Glutamatergic neuron (in vitro differentiated cells): ENCODE results near the gene EIF4EBP2. TPM values are rescaled to one million over a fixed set of nuclear protein-coding genes. Genes with fewer than 3 reads are reported as not detected.

Experiments
- DNase-seq: peaks from one replicate; pipeline ENCODE4 v3.0.0; 2022
- H3K27ac Mint-ChIP-seq: one replicate; pipeline ENCODE4 v1.8.0; 2020; ENCODE audit warnings: mild to moderate bottlenecking, mixed read lengths, inconsistent platforms; ENCODE audit not compliant: unreplicated experiment
- H3K27me3 Mint-ChIP-seq: one replicate; pipeline ENCODE4 v1.8.0; 2020; ENCODE audit warnings: mild to moderate bottlenecking, moderate library complexity, mixed read lengths, inconsistent platforms; ENCODE audit not compliant: unreplicated experiment
- H3K36me3 Mint-ChIP-seq: one replicate; pipeline ENCODE4 v1.8.0; 2020; ENCODE audit warnings: mild to moderate bottlenecking, mixed read lengths, inconsistent platforms; ENCODE audit not compliant: unreplicated experiment
- H3K4me1 Mint-ChIP-seq: one replicate; pipeline ENCODE4 v1.8.0; 2020; ENCODE audit warnings: mild to moderate bottlenecking, low read depth, mixed read lengths, inconsistent platforms; ENCODE audit not compliant: unreplicated experiment
- H3K4me3 Mint-ChIP-seq: one replicate; pipeline ENCODE4 v1.8.0; 2020; ENCODE audit warnings: mild to moderate bottlenecking, mixed read lengths, inconsistent platforms; ENCODE audit not compliant: unreplicated experiment
- H3K9me3 Mint-ChIP-seq: one replicate; pipeline ENCODE4 v1.8.0; 2020; ENCODE audit warnings: mild to moderate bottlenecking, moderate library complexity, mixed read lengths, inconsistent platforms; ENCODE audit not compliant: unreplicated experiment
- CTCF ChIP-seq: fragments of 200-600 bp; sonication (generic); IDR thresholded peaks from one replicate; pipeline ENCODE4 v1.5.0; 2021; ENCODE audit not compliant: partially characterized antibody, unreplicated experiment
- total RNA-seq: library from RNA; stranded (reverse); fragmentation: NEBNext Ultra II Directional; extraction: Animal tissue kit (Norgen Biotek cat#: 25700); gene quantifications from one replicate; pipeline ENCODE4 v1.2.1, GENCODE V29; 2021; ENCODE audit not compliant: unreplicated experiment

Gene EIF4EBP2
- total RNA-seq, 1 donor from 2014 or later: 130 TPM

GRCh38 chr10:70363971-70364771, 39.8 kb upstream of the EIF4EBP2 start:
- H3K27ac Mint-ChIP-seq: peak overlapping the region; percentile 64
- no peak overlapping the region for H3K4me3 Mint-ChIP-seq
- peaks cover 7% of the 10 kb centered on the region for H3K27me3 Mint-ChIP-seq
- H3K4me1 Mint-ChIP-seq: peaks cover 13% of the 10 kb centered on the region
- peaks cover 7% of the 10 kb centered on the region for H3K9me3 Mint-ChIP-seq
- no peaks in the 10 kb centered on the region for H3K36me3 Mint-ChIP-seq
- peak; percentile 91 for DNase-seq
- TF ChIP-seq CTCF: peak; percentile 76

DNA sequence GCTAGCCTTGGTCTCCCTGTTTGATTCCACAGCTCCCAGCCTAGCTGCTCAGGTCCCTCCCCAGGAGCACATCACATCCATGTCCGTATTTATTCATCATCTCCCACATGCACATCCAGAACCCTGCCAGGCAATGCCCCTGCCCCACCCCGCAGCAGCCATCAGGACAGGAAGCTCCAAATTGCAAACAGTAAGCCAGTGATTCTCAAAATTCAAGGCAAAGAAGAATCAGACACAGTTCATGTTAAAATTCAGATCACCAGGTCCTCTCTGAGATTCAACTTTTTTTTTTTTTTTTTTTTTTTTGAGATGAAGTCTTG, 39.2 kb upstream of the EIF4EBP2 start:
- Mint-ChIP-seq H3K4me3 (peak overlapping the region; percentile 11), H3K27me3 (peaks cover 4% of the 10 kb centered on the region), H3K4me1 (peaks cover 12% of the 10 kb centered on the region), H3K27ac (peak overlapping the region; percentile 50), H3K9me3 (peaks cover 6% of the 10 kb centered on the region), H3K36me3 (no peaks in the 10 kb centered on the region)
- no peak for DNase-seq
- no peak for TF ChIP-seq CTCF

DNA sequence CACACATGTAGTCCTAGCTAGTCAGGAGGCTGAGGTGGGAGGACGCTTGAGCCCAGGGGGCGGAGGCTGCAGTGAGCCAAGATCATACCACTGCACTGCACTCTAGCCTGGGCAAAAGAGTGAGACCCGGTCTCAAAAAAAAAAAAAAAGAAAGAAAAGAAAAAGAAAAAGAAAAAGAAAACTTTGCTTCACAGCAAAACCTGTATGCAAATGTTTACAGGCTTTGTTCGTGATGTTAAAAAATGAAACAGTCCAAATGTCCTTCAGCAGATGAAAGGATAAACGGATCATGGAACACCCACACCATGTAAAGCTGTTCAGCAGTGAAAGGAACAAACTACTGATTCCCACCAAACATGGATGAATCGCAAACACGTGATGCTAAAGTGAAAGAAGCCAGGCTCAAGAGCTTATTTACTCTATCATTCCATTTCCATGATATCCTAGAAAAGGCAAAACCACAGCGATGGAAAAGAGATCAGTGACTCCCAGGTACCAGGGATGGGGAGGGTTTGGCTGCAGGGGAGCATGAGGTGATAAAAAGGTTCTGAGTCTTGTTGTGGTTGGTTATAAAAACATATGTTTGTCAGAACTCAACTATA, 36.6 kb upstream of the EIF4EBP2 start:
- peaks cover 2% of the 10 kb centered on the region for H3K27me3 Mint-ChIP-seq
- no peaks in the 10 kb centered on the region for H3K36me3 Mint-ChIP-seq
- H3K9me3 Mint-ChIP-seq: peaks cover 2% of the 10 kb centered on the region
- peaks cover 15% of the 10 kb centered on the region for H3K4me1 Mint-ChIP-seq
- TF ChIP-seq CTCF: no peak
- no peak overlapping the region for H3K27ac Mint-ChIP-seq
- no peak for DNase-seq
- H3K4me3 Mint-ChIP-seq: no peak overlapping the region

GRCh38 chr10:70368774-70369482, 35.0 kb upstream of the EIF4EBP2 start:
- no peak for DNase-seq
- H3K27me3 Mint-ChIP-seq: peaks cover 2% of the 10 kb centered on the region
- H3K27ac Mint-ChIP-seq: no peak overlapping the region
- H3K36me3 Mint-ChIP-seq: no peaks in the 10 kb centered on the region
- H3K4me1 Mint-ChIP-seq: peaks cover 14% of the 10 kb centered on the region
- H3K4me3 Mint-ChIP-seq: peak overlapping the region; percentile 20
- no peak for TF ChIP-seq CTCF
- H3K9me3 Mint-ChIP-seq: peaks cover 2% of the 10 kb centered on the region
